Measurements from ENCODE around the gene ADD3. TPM values are rescaled to one million over a fixed set of nuclear protein-coding genes. Genes with fewer than 3 reads are reported as not detected.

The ADD3 gene
- polyA plus RNA-seq, 3 donors = 94.8 to 126 (median 111) TPM

GRCh38 chr10:109959259-109960145 is 48.3 kb upstream of the ADD3 start:
- H3K4me3 ChIP-seq (replicated peaks in 1 of 3; ENCODE audit: low read depth in 2 of 3, low read length in 3 of 3) = no peak overlapping the region
- Mint-ChIP-seq H3K4me1 (peaks cover 10% of the 10 kb centered on the region), H3K4me3 (no peak overlapping the region), H3K27ac (no peak overlapping the region), H3K36me3 (no peaks in the 10 kb centered on the region), H3K27me3 (ENCODE audit: low read depth in 3 of 3) (peaks cover 0 to 8% (median 4%) of the 10 kb centered on the region in 3 donors), H3K9me3 (peaks cover 0 to 2% (median 0%) of the 10 kb centered on the region in 7 donors)
- intact Hi-C loops (cut with micrococcal nuclease) = no loop called here
- no peaks in the 10 kb centered on the region for H4K20me1 ChIP-seq (ENCODE audit: insufficient read depth, low read length)
- no peak overlapping the region for H3K27ac ChIP-seq (ENCODE audit: low read depth in 1 of 2, low read length in 2 of 2)
- no peak for TF ChIP-seq CTCF (IDR thresholded peaks at IDR 0.05)
- H2AFZ ChIP-seq (ENCODE audit: insufficient read depth, low read depth, low read length, poor library complexity, severe bottlenecking) = no peak overlapping the region
- whole genome bisulfite sequencing (ENCODE audit: insufficient coverage) = 95% methylated on average over 4 of the region's 8 CpGs
- no peaks in the 10 kb centered on the region for H3K9me3 ChIP-seq (replicated peaks in 1 of 2; ENCODE audit: control insufficient read depth in 1 of 2, insufficient read depth in 1 of 2, low read length in 2 of 2)
- H3K79me2 ChIP-seq (ENCODE audit: insufficient read depth, low read length) = no peaks in the 10 kb centered on the region
- no peaks in the 10 kb centered on the region for H3K4me1 ChIP-seq (ENCODE audit: control insufficient read depth in 1 of 2, insufficient read depth in 2 of 2, low read length in 2 of 2)
- no peak overlapping the region for H3K9ac ChIP-seq (ENCODE audit: insufficient read depth, low read length, poor library complexity, severe bottlenecking)
- H3K27me3 ChIP-seq (ENCODE audit: control insufficient read depth in 2 of 2, insufficient read depth in 2 of 2, low read length in 2 of 2) = no peaks in the 10 kb centered on the region
- DNase-seq = no peak
- no peaks in the 10 kb centered on the region for H3K36me3 ChIP-seq (replicated peaks in 1 of 2; ENCODE audit: control insufficient read depth in 1 of 2, insufficient read depth in 2 of 2, low read length in 2 of 2)
- H3K4me2 ChIP-seq (replicated peaks; ENCODE audit: extremely low read depth, low read length, poor library complexity, severe bottlenecking) = no peak overlapping the region

GRCh38 chr10:109960682-109961081 is 47.1 kb upstream of the ADD3 start:
- Histone ChIP-seq H3K79me2 (ENCODE audit: insufficient read depth, low read length) (no peaks in the 10 kb centered on the region), H2AFZ (ENCODE audit: insufficient read depth, low read depth, low read length, poor library complexity, severe bottlenecking) (no peak overlapping the region), H3K27ac (ENCODE audit: low read depth in 1 of 2, low read length in 2 of 2) (no peak overlapping the region), H3K4me1 (ENCODE audit: control insufficient read depth in 1 of 2, insufficient read depth in 2 of 2, low read length in 2 of 2) (no peaks in the 10 kb centered on the region), H3K36me3 (replicated peaks in 1 of 2; ENCODE audit: control insufficient read depth in 1 of 2, insufficient read depth in 2 of 2, low read length in 2 of 2) (no peaks in the 10 kb centered on the region), H3K27me3 (ENCODE audit: control insufficient read depth in 2 of 2, insufficient read depth in 2 of 2, low read length in 2 of 2) (no peaks in the 10 kb centered on the region), H3K4me2 (replicated peaks; ENCODE audit: extremely low read depth, low read length, poor library complexity, severe bottlenecking) (no peak overlapping the region), H3K9ac (ENCODE audit: insufficient read depth, low read length, poor library complexity, severe bottlenecking) (no peak overlapping the region), H3K4me3 (replicated peaks in 1 of 3; ENCODE audit: low read depth in 2 of 3, low read length in 3 of 3) (no peak overlapping the region), H3K9me3 (replicated peaks in 1 of 2; ENCODE audit: control insufficient read depth in 1 of 2, insufficient read depth in 1 of 2, low read length in 2 of 2) (no peaks in the 10 kb centered on the region), H4K20me1 (ENCODE audit: insufficient read depth, low read length) (no peaks in the 10 kb centered on the region)
- intact Hi-C loops (cut with micrococcal nuclease) = no loop called here
- no peak overlapping the region for H3K27ac Mint-ChIP-seq
- H3K9me3 Mint-ChIP-seq = peaks cover 0 to 2% (median 0%) of the 10 kb centered on the region in 7 donors
- no peaks in the 10 kb centered on the region for H3K36me3 Mint-ChIP-seq
- H3K4me3 Mint-ChIP-seq = no peak overlapping the region
- 100% methylated on average over 1 of the region's 2 CpGs for WGBS (ENCODE audit: insufficient coverage)
- no peak for DNase-seq
- no peak for TF ChIP-seq CTCF (IDR thresholded peaks at IDR 0.05)
- H3K27me3 Mint-ChIP-seq (ENCODE audit: low read depth in 3 of 3) = peaks cover 0 to 7% (median 4%) of the 10 kb centered on the region in 3 donors
- H3K4me1 Mint-ChIP-seq = peaks cover 10% of the 10 kb centered on the region

Data from CD14-positive monocyte (primary cell).